CD4-positive, CD25-positive, alpha-beta regulatory T cell (primary cell): ENCODE data around the gene LRRC4C. TPM values are rescaled to one million over a fixed set of nuclear protein-coding genes. Genes with fewer than 3 reads are reported as not detected.

Source experiments
- ATAC-seq, 2 donors: fragments of 150-1000 bp; cut with Tn5 transposase; one replicate each; pipeline ENCODE4 v1.10.0; 2021; ENCODE audit warnings: low read depth in 2 of 2, moderate number of reproducible peaks in 2 of 2, moderate library complexity in 1 of 2
- DNase-seq, 3 donors: peaks; one replicate each; pipeline versions ENCODE4 v3.0.0 to v3.0.0-alpha.2; 2012 to 2022; ENCODE audit warnings: mixed read lengths in 1 of 3
- H3K27ac ChIP-seq: one replicate; pipeline ENCODE4 v1.7.0; 2013; ENCODE audit warnings: mild to moderate bottlenecking, low read length; ENCODE audit not compliant: insufficient read depth, poor library complexity, severe bottlenecking
- H3K27me3 ChIP-seq: one replicate; pipeline ENCODE4 v1.7.0; 2013; ENCODE audit warnings: low read length; ENCODE audit not compliant: control insufficient read depth, insufficient read depth
- H3K36me3 ChIP-seq: one replicate; pipeline ENCODE4 v1.7.0; 2013; ENCODE audit warnings: mild to moderate bottlenecking, low read length, moderate library complexity; ENCODE audit not compliant: control insufficient read depth, insufficient read depth
- H3K4me1 ChIP-seq: 2 replicates; pipeline ENCODE4 v1.7.0; 2013; ENCODE audit warnings: mild to moderate bottlenecking, low read length; ENCODE audit not compliant: insufficient read depth, control insufficient read depth, poor library complexity, severe bottlenecking
- H3K4me3 ChIP-seq: one replicate; pipeline ENCODE4 v1.7.0; 2013; ENCODE audit warnings: low read depth, mild to moderate bottlenecking, low read length, moderate library complexity
- H3K9me3 ChIP-seq, 2 experiments: 1 replicate in 1 of 2; 2 replicates in 1 of 2; pipeline ENCODE4 v1.7.0; 2013; ENCODE audit warnings: low read length in 2 of 2, mild to moderate bottlenecking in 1 of 2, moderate library complexity in 1 of 2; ENCODE audit not compliant: control insufficient read depth in 2 of 2
- H3K27ac Mint-ChIP-seq, 3 donors: one replicate each; pipeline ENCODE4 v1.8.0; 2020 to 2022; ENCODE audit warnings: mild to moderate bottlenecking in 3 of 3, mixed read lengths in 3 of 3, moderate library complexity in 2 of 3
- H3K27me3 Mint-ChIP-seq: one replicate; pipeline ENCODE4 v1.8.0; 2022; ENCODE audit warnings: mild to moderate bottlenecking, mixed read lengths
- H3K36me3 Mint-ChIP-seq: one replicate; pipeline ENCODE4 v1.8.0; 2020; ENCODE audit warnings: mixed read lengths
- H3K4me1 Mint-ChIP-seq, 4 donors: one replicate each; pipeline ENCODE4 v1.8.0; 2020 to 2022; ENCODE audit warnings: mixed read lengths in 4 of 4, mild to moderate bottlenecking in 1 of 4
- H3K4me3 Mint-ChIP-seq, 4 donors: one replicate each; pipeline ENCODE4 v1.8.0; 2020 to 2022; ENCODE audit warnings: mild to moderate bottlenecking in 4 of 4, mixed read lengths in 4 of 4, moderate library complexity in 3 of 4
- H3K9me3 Mint-ChIP-seq, 7 donors: one replicate each; pipeline ENCODE4 v1.8.0; 2020 to 2022; ENCODE audit warnings: mixed read lengths in 7 of 7, mild to moderate bottlenecking in 3 of 7, moderate library complexity in 2 of 7
- polyA plus RNA-seq, 4 donors: library from polyadenylated mRNA; unstranded; fragments of 300-500 nt; fragmentation: Illumina TruSeq; gene quantifications; one replicate each; pipeline ENCODE4 v1.2.3, GENCODE V29; 2021
- total RNA-seq: library from RNA; stranded (reverse); gene quantifications from one replicate; pipeline ENCODE4 v1.2.3, GENCODE V29; 2022

LRRC4C gene
- total and polyA plus RNA-seq, 5 donors from 2014 or later = not detected

GRCh38 chr11:40716344-40717130, 742.9 kb downstream of the LRRC4C start:
- Mint-ChIP-seq H3K27ac (no peak overlapping the region), H3K36me3 (no peaks in the 10 kb centered on the region), H3K9me3 (peaks cover 0 to 16% (median 6%) of the 10 kb centered on the region in 7 donors), H3K4me3 (no peak overlapping the region), H3K4me1 (no peaks in the 10 kb centered on the region), H3K27me3 (no peaks in the 10 kb centered on the region)
- H3K4me1 ChIP-seq = no peaks in the 10 kb centered on the region
- H3K27me3 ChIP-seq = no peaks in the 10 kb centered on the region
- no peak overlapping the region for H3K4me3 ChIP-seq
- H3K9me3 ChIP-seq = peaks cover 0 to 3% of the 10 kb centered on the region in 2 experiments
- ATAC-seq (no peak), DNase-seq (no peak)
- H3K36me3 ChIP-seq = no peaks in the 10 kb centered on the region
- H3K27ac ChIP-seq = no peak overlapping the region

- no peak for ATAC-seq
These were observed 746.4 kb downstream of the LRRC4C start for GRCh38 chr11:40713083-40713482.

DNA sequence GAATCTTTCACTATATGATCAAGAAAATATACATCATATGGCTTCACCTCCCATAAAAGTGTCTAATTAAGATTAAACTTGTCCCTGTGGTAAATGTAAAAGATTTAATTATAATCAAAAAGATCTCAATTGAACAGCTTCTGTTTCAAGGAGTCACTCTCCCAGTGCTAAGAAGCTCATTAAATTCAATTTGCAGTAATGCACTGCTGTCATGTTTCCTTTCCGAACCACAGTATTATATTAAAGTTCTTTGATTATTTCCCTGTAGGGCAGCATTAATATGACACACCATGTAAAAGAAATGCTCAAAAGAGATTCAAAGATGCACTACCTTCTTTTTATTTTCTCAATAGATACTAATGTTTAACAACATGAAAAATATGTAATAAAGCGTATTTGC, 758.4 kb downstream of the LRRC4C start:
- ATAC-seq (no peak), DNase-seq (no peak)
- Histone ChIP-seq H3K4me3 (no peak overlapping the region), H3K27me3 (no peaks in the 10 kb centered on the region), H3K9me3 (no peaks in the 10 kb centered on the region), H3K27ac (no peak overlapping the region), H3K36me3 (no peaks in the 10 kb centered on the region), H3K4me1 (no peaks in the 10 kb centered on the region)
- no peaks in the 10 kb centered on the region for H3K27me3 Mint-ChIP-seq
- H3K9me3 Mint-ChIP-seq = peaks cover 0 to 24% (median 7%) of the 10 kb centered on the region in 7 donors
- H3K27ac Mint-ChIP-seq = no peak overlapping the region
- no peaks in the 10 kb centered on the region for H3K4me1 Mint-ChIP-seq
- H3K4me3 Mint-ChIP-seq = no peak overlapping the region
- no peaks in the 10 kb centered on the region for H3K36me3 Mint-ChIP-seq

More at GRCh38 chr11:40713083-40713482, 746.4 kb downstream of the LRRC4C start:
- no peaks in the 10 kb centered on the region for H3K27me3 Mint-ChIP-seq
- no peaks in the 10 kb centered on the region for H3K4me1 ChIP-seq
- H3K4me3 ChIP-seq = no peak overlapping the region
- H3K27ac ChIP-seq = no peak overlapping the region
- H3K9me3 Mint-ChIP-seq = peaks cover 0 to 30% (median 7%) of the 10 kb centered on the region in 7 donors
- no peak overlapping the region for H3K4me3 Mint-ChIP-seq
- no peaks in the 10 kb centered on the region for H3K36me3 Mint-ChIP-seq
- peaks cover 0 to 4% of the 10 kb centered on the region in 2 experiments for H3K9me3 ChIP-seq
- H3K27me3 ChIP-seq = no peaks in the 10 kb centered on the region
- no peak for DNase-seq
- H3K27ac Mint-ChIP-seq = no peak overlapping the region
- H3K4me1 Mint-ChIP-seq = no peaks in the 10 kb centered on the region
- H3K36me3 ChIP-seq = no peaks in the 10 kb centered on the region

- Mint-ChIP-seq H3K36me3 (no peaks in the 10 kb centered on the region), H3K4me3 (no peak overlapping the region), H3K4me1 (no peaks in the 10 kb centered on the region), H3K27ac (no peak overlapping the region), H3K9me3 (peaks cover 4 to 22% (median 8%) of the 10 kb centered on the region in 7 donors), H3K27me3 (no peaks in the 10 kb centered on the region)
- DNase-seq = no peak
- peaks cover 0 to 4% of the 10 kb centered on the region in 2 experiments for H3K9me3 ChIP-seq
- H3K27ac ChIP-seq = no peak overlapping the region
- H3K36me3 ChIP-seq = no peaks in the 10 kb centered on the region
- no peak for ATAC-seq
- H3K4me3 ChIP-seq = no peak overlapping the region
- H3K4me1 ChIP-seq = no peaks in the 10 kb centered on the region
- no peaks in the 10 kb centered on the region for H3K27me3 ChIP-seq
These were observed 769.6 kb downstream of the LRRC4C start for GRCh38 chr11:40689823-40690222.

- H3K27me3 Mint-ChIP-seq = no peaks in the 10 kb centered on the region
- no peak overlapping the region for H3K27ac Mint-ChIP-seq
- no peaks in the 10 kb centered on the region for H3K4me1 Mint-ChIP-seq
- peaks cover 1 to 15% (median 7%) of the 10 kb centered on the region in 7 donors for H3K9me3 Mint-ChIP-seq
- Histone ChIP-seq H3K9me3 (peaks cover 0 to 4% of the 10 kb centered on the region in 2 experiments), H3K36me3 (no peaks in the 10 kb centered on the region), H3K27ac (no peak overlapping the region), H3K4me1 (no peaks in the 10 kb centered on the region), H3K4me3 (no peak overlapping the region), H3K27me3 (no peaks in the 10 kb centered on the region)
- ATAC-seq = no peak
- no peaks in the 10 kb centered on the region for H3K36me3 Mint-ChIP-seq
- DNase-seq = no peak
- H3K4me3 Mint-ChIP-seq = no peak overlapping the region
These were observed 771.1 kb downstream of the LRRC4C start for GRCh38 chr11:40688369-40688768.

GRCh38 chr11:40686765-40687164, 772.7 kb downstream of the LRRC4C start:
- Mint-ChIP-seq H3K27me3 (no peaks in the 10 kb centered on the region), H3K9me3 (peaks cover 2 to 14% (median 9%) of the 10 kb centered on the region in 7 donors), H3K4me1 (no peaks in the 10 kb centered on the region), H3K36me3 (no peaks in the 10 kb centered on the region), H3K27ac (no peak overlapping the region), H3K4me3 (no peak overlapping the region)
- H3K9me3 ChIP-seq = peaks cover 0 to 4% of the 10 kb centered on the region in 2 experiments
- no peak overlapping the region for H3K4me3 ChIP-seq
- no peak for ATAC-seq
- no peaks in the 10 kb centered on the region for H3K4me1 ChIP-seq
- no peaks in the 10 kb centered on the region for H3K36me3 ChIP-seq
- no peak for DNase-seq
- no peak overlapping the region for H3K27ac ChIP-seq
- no peaks in the 10 kb centered on the region for H3K27me3 ChIP-seq

DNA sequence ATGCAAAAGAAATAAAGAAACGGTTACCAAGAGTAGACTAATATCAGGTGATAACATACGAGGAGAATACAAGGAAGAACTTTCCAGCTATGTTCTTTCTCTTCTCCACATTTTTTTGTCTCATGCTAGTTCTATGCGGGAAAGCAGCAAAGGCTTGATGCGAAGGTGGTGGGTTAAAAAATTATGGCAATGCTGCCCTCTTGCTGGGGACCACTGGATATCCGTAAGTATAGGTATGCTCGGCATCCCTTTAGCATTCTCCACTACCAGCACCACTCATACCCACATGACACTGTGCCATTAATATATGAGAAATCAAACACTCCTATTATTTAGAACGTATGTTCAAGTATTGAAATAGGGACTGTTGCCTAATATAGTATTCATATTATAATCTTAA, 776.4 kb downstream of the LRRC4C start:
- H3K36me3 ChIP-seq = no peaks in the 10 kb centered on the region
- DNase-seq (no peak), ATAC-seq (no peak)
- Mint-ChIP-seq H3K27me3 (no peaks in the 10 kb centered on the region), H3K9me3 (peaks cover 0 to 19% (median 12%) of the 10 kb centered on the region in 7 donors), H3K4me1 (no peaks in the 10 kb centered on the region), H3K27ac (no peak overlapping the region), H3K36me3 (no peaks in the 10 kb centered on the region), H3K4me3 (no peak overlapping the region)
- no peaks in the 10 kb centered on the region for H3K27me3 ChIP-seq
- peaks cover 0 to 9% of the 10 kb centered on the region in 2 experiments for H3K9me3 ChIP-seq
- H3K4me3 ChIP-seq = no peak overlapping the region
- H3K4me1 ChIP-seq = no peaks in the 10 kb centered on the region
- H3K27ac ChIP-seq = no peak overlapping the region

GRCh38 chr11:40679276-40679675, 780.2 kb downstream of the LRRC4C start:
- Mint-ChIP-seq H3K4me3 (no peak overlapping the region), H3K9me3 (peaks cover 3 to 20% (median 13%) of the 10 kb centered on the region in 7 donors)
- no peak for ATAC-seq

More at GRCh38 chr11:40679276-40679675, 780.2 kb downstream of the LRRC4C start:
- Histone ChIP-seq H3K27me3 (no peaks in the 10 kb centered on the region), H3K27ac (no peak overlapping the region), H3K9me3 (peaks cover 6 to 17% of the 10 kb centered on the region in 2 experiments), H3K36me3 (no peaks in the 10 kb centered on the region), H3K4me1 (no peaks in the 10 kb centered on the region), H3K4me3 (no peak overlapping the region)
- Mint-ChIP-seq H3K27ac (no peak overlapping the region), H3K27me3 (no peaks in the 10 kb centered on the region), H3K4me1 (no peaks in the 10 kb centered on the region), H3K36me3 (no peaks in the 10 kb centered on the region)
- DNase-seq = no peak
